ENCODE results near the gene GASK1B. TPM values are rescaled to one million over a fixed set of nuclear protein-coding genes. Genes with fewer than 3 reads are reported as not detected.
A peak's percentile ranks its signal among the peaks of the same experiment; 100 is the strongest.

Gene GASK1B
- total and polyA plus RNA-seq, 5 experiments from 2014 or later = 0.49 to 0.55 TPM; not detected in 3

- no peak overlapping the region for H3K4me3 Mint-ChIP-seq
- H3K27me3 Mint-ChIP-seq = peaks cover 13 to 71% (median 19%) of the 10 kb centered on the region in 5 donors
Measured at GRCh38 chr4:158176776-158177175, 4.0 kb upstream of the GASK1B start.

DNA sequence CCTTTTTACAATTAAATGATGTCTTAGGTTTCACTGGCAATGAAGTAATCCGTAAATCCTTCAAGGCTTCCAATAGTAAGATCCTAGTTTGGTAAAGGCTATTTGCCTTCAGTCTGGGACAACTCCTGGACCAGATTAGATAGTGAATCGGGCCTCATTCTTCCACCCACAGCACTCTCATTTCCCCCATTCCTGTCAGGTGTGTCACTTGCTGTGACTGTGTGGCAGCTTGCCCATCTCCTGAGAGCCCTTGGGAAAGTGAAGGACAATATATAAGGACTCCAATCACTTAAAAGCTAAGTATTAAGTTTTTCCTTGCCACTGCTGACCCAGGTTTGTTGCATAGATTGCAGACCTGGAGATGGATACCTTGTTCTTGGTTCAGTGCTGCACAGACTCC is 3.3 kb upstream of the GASK1B start:
- Mint-ChIP-seq H3K4me1 (peaks cover 0 to 9% (median 5%) of the 10 kb centered on the region in 4 donors), H3K36me3 (no peaks in the 10 kb centered on the region), H3K27ac (no peak overlapping the region), H3K27me3 (peaks cover 13 to 74% (median 20%) of the 10 kb centered on the region in 5 donors), H3K9me3 (no peaks in the 10 kb centered on the region), H3K4me3 (no peak overlapping the region)
- ATAC-seq = no peak
- POLR2A ChIA-PET = no interaction called here
- no peak for DNase-seq

More at GRCh38 chr4:158176776-158177175, 4.0 kb upstream of the GASK1B start:
- no peak for ATAC-seq
- Mint-ChIP-seq H3K9me3 (no peaks in the 10 kb centered on the region), H3K27ac (no peak overlapping the region), H3K36me3 (no peaks in the 10 kb centered on the region), H3K4me1 (peaks cover 0 to 6% (median 4%) of the 10 kb centered on the region in 4 donors)
- DNase-seq = no peak
- POLR2A ChIA-PET = no interaction called here

- Mint-ChIP-seq H3K4me1 (peaks cover 0 to 15% (median 5%) of the 10 kb centered on the region in 4 donors), H3K4me3 (peak overlapping the region in 1 of 10 donors; percentile 52), H3K9me3 (no peaks in the 10 kb centered on the region), H3K36me3 (no peaks in the 10 kb centered on the region), H3K27me3 (peaks cover 18 to 72% (median 21%) of the 10 kb centered on the region in 5 donors), H3K27ac (no peak overlapping the region)
- POLR2A ChIA-PET = no interaction called here
- DNase-seq (no peak), ATAC-seq (no peak)
Measured at GRCh38 chr4:158170691-158171561, 1.9 kb downstream of the GASK1B start.

GRCh38 chr4:158169931-158170690 is 2.7 kb downstream of the GASK1B start:
- Mint-ChIP-seq H3K9me3 (no peaks in the 10 kb centered on the region), H3K36me3 (no peaks in the 10 kb centered on the region), H3K4me3 (peak overlapping the region in 1 of 10 donors; percentile 60), H3K27ac (no peak overlapping the region), H3K4me1 (peaks cover 0 to 15% (median 5%) of the 10 kb centered on the region in 4 donors), H3K27me3 (peaks cover 17 to 66% (median 20%) of the 10 kb centered on the region in 5 donors)
- POLR2A ChIA-PET = no interaction called here
- no peak for DNase-seq
- ATAC-seq = no peak

- ATAC-seq (no peak), DNase-seq (no peak)
- Mint-ChIP-seq H3K27ac (no peak overlapping the region), H3K4me3 (no peak overlapping the region), H3K9me3 (no peaks in the 10 kb centered on the region), H3K36me3 (no peaks in the 10 kb centered on the region), H3K4me1 (peaks cover 0 to 15% (median 5%) of the 10 kb centered on the region in 4 donors), H3K27me3 (peaks cover 17 to 60% (median 18%) of the 10 kb centered on the region in 5 donors)
- POLR2A ChIA-PET = no interaction called here
Measured at GRCh38 chr4:158169506-158169905, 3.3 kb downstream of the GASK1B start.

DNA sequence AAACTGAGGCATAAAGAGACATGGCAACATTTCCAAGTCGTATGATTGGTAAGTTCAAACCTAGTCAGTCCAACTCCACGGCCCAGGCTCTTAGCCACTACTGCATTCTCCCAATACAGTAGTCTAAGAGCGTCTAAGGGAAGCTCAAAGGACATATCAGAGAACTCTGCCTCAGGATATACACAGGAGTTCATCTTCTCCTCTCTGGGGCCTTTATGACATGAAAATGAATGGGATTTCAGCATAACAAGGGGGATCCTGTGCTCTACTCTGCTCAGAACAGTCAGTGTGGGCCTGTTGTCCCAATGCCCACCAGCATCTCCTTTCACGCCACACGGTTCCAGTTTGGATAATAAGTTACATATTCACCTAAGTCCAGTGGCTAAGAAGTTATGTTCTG is 4.2 kb downstream of the GASK1B start:
- no peaks in the 10 kb centered on the region for H3K9me3 Mint-ChIP-seq
- no peak overlapping the region for H3K4me3 Mint-ChIP-seq
- DNase-seq (no peak), ATAC-seq (no peak)
- no peaks in the 10 kb centered on the region for H3K36me3 Mint-ChIP-seq
- peaks cover 17 to 51% (median 22%) of the 10 kb centered on the region in 5 donors for H3K27me3 Mint-ChIP-seq
- no peak overlapping the region for H3K27ac Mint-ChIP-seq
- POLR2A ChIA-PET = no interaction called here
- H3K4me1 Mint-ChIP-seq = peaks cover 0 to 15% (median 5%) of the 10 kb centered on the region in 4 donors

DNA sequence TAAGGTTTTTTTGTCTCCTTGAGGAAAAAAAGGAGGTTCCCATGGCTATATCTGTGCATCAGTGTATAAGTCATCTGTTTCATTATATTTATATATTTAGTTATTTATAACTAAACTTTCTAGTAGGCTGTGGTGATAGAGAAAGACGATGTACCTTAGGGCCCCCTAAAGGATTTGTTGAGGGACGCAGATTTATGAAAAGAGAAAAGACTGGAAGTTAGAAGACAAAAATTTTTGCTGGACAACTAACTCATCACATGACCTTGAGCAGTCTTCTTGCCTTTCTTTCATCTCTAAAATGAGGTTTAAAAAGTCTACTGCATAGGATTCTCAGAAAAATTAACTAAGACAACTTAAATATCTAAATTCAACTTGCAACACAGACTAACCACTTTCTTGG is 6.1 kb downstream of the GASK1B start:
- no peak overlapping the region for H3K27ac Mint-ChIP-seq

DNA sequence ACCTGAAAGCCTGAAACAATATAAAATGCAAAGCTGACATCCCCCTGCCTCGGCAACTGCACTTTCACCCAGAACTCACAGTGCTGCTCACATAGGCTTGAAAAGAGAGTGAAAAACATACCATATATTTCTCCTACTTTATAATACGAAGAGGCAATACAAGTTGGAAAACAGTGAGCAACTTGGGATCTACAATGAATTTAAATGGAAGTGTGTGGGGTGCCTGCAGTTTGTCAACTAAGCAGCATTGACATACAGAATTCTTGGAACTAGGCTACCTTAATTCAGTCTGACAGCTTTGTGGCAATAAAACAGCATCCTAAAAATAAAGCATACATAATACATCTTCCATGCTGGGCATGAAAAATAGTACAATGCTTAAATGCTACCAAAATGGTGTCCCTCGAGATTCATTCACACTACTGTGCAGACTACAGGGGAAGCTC is 8.0 kb downstream of the GASK1B start:
- Mint-ChIP-seq H3K4me1 (no peaks in the 10 kb centered on the region), H3K4me3 (no peak overlapping the region), H3K36me3 (no peaks in the 10 kb centered on the region), H3K27ac (no peak overlapping the region), H3K27me3 (peaks cover 11 to 40% (median 23%) of the 10 kb centered on the region in 5 donors), H3K9me3 (no peaks in the 10 kb centered on the region)
- no peak for ATAC-seq
- POLR2A ChIA-PET = no interaction called here
- DNase-seq = no peak

More for the DNA sequence above, 6.1 kb downstream of the GASK1B start:
- Mint-ChIP-seq H3K36me3 (no peaks in the 10 kb centered on the region), H3K9me3 (no peaks in the 10 kb centered on the region), H3K4me1 (peaks cover 0 to 9% (median 1%) of the 10 kb centered on the region in 4 donors), H3K4me3 (no peak overlapping the region), H3K27me3 (peaks cover 19 to 45% (median 25%) of the 10 kb centered on the region in 5 donors)
- ATAC-seq = no peak
- DNase-seq = no peak
- POLR2A ChIA-PET = no interaction called here

DNA sequence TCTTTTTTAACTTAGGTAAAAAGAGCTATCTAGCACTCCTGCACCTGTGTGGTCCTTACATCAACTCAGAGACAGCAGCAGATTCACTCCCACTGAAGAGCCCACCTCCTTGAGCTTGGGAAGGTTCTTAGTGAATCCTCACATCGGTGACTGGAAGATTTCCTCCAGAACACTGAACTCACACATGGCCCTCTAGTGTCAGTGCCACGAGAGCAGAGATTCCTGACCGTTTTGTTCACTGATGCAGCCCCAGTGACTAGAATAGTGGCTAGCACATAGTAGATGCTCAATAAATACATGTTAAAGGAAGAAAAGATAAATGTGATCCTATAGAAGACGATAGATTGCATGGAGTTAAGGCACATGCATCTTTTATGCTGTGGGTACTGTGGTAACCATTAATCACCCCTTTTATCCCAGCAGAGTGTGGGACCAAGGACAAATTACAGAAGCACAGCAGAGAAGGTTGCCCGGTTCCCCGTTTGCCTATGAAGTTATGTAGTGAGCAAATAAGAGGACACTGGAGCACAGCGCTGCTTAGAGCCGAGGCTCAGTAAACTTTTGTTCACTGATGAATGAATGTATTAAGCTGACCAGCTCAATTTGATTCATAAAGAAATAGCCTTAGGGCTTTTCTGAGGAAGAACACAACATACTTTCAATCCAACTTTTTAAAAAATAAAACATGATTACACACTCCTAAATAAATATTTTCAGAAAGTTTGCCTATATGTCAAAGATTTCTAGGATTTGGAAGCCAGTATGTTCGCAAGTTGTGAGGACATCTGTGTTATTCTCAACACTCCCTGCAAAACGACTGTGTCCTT is 8.7 kb downstream of the GASK1B start:
- no peak overlapping the region for H3K27ac Mint-ChIP-seq
- no peaks in the 10 kb centered on the region for H3K9me3 Mint-ChIP-seq
- POLR2A ChIA-PET = no interaction called here

GRCh38 chr4:158162631-158163030 is 10.2 kb downstream of the GASK1B start:
- H3K27ac Mint-ChIP-seq = no peak overlapping the region
- H3K36me3 Mint-ChIP-seq = no peaks in the 10 kb centered on the region
- no peaks in the 10 kb centered on the region for H3K9me3 Mint-ChIP-seq
- POLR2A ChIA-PET = no interaction called here
- H3K27me3 Mint-ChIP-seq = peaks cover 6 to 31% (median 11%) of the 10 kb centered on the region in 5 donors
- ATAC-seq (no peak), DNase-seq (no peak)
- no peaks in the 10 kb centered on the region for H3K4me1 Mint-ChIP-seq
- no peak overlapping the region for H3K4me3 Mint-ChIP-seq

More for the DNA sequence above, 8.7 kb downstream of the GASK1B start:
- ATAC-seq = no peak
- DNase-seq = no peak
- Mint-ChIP-seq H3K4me1 (no peaks in the 10 kb centered on the region), H3K27me3 (peaks cover 11 to 36% (median 20%) of the 10 kb centered on the region in 5 donors), H3K4me3 (no peak overlapping the region), H3K36me3 (no peaks in the 10 kb centered on the region)

GRCh38 chr4:158161551-158162354 is 11.1 kb downstream of the GASK1B start:
- no peaks in the 10 kb centered on the region for H3K36me3 Mint-ChIP-seq
- DNase-seq (no peak), ATAC-seq (no peak)
- POLR2A ChIA-PET = no interaction called here
- H3K4me3 Mint-ChIP-seq = no peak overlapping the region
- H3K4me1 Mint-ChIP-seq = no peaks in the 10 kb centered on the region
- H3K27me3 Mint-ChIP-seq = peaks cover 6 to 24% (median 9%) of the 10 kb centered on the region in 5 donors
- H3K27ac Mint-ChIP-seq = no peak overlapping the region
- peaks cover 0 to 2% (median 0%) of the 10 kb centered on the region in 9 donors for H3K9me3 Mint-ChIP-seq

DNA sequence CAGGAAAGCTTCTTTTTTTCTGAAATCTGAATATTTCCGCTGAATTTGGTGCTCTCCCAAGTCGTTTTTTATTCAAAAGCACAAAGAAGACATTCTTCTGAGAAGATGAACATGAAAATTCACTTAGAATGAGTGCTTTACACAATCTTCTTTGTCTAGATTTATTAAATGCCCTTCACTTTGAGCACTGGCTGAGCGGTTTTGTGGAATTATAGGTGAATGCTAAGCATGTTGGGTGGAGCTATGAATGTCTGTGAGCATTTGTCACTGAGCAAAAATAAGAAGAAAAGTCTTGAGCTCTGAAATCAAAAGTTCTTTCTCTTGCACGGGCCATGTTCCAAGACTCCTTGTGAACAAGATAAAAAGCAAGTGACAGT is 13.1 kb downstream of the GASK1B start:
- DNase-seq = no peak
- H3K27me3 Mint-ChIP-seq = peaks cover 4 to 24% (median 9%) of the 10 kb centered on the region in 5 donors
- no peak overlapping the region for H3K4me3 Mint-ChIP-seq
- POLR2A ChIA-PET = no interaction called here
- ATAC-seq = no peak
- no peaks in the 10 kb centered on the region for H3K4me1 Mint-ChIP-seq
- H3K9me3 Mint-ChIP-seq = peaks cover 0 to 2% (median 0%) of the 10 kb centered on the region in 9 donors
- no peak overlapping the region for H3K27ac Mint-ChIP-seq
- H3K36me3 Mint-ChIP-seq = no peaks in the 10 kb centered on the region

All from naive thymus-derived CD8-positive, alpha-beta T cell (primary cell).